Measurements from ENCODE around the gene ZBTB46.

GRCh38 chr20:63785691-63786131, 45.4 kb downstream of the ZBTB46 start:
- TF ChIP-seq POLR2AphosphoS5 (IDR thresholded peaks at IDR 0.05; ENCODE audit: insufficient read depth in 1 of 2, low read depth in 1 of 2) (no peak), POLR2A (IDR thresholded peaks at IDR 0.05) (no peak)

Data from vagina (tissue), 2 donors.